ENCODE data around the gene NUDT1.

GRCh38 chr7:2208712-2209111, 33.3 kb upstream of the NUDT1 start:
- TF ChIP-seq CTCF (IDR thresholded peaks at IDR 0.05; ENCODE audit: low read length) (no peak), EZH2 (IDR thresholded peaks at IDR 0.05; ENCODE audit: borderline replicate concordance, low read length) (no peak)
